GM19239 (cell line): Measurements from ENCODE around the gene RB1.

Source experiments
- DNase-seq: peaks from one replicate; pipeline ENCODE4 v3.0.0; 2011; ENCODE audit warnings: low spot score; ENCODE audit not compliant: insufficient read length
- FAIRE-seq: peaks from 2 replicates; lab custom pipeline; 2011; peaks lifted over from hg19 to GRCh38; lab: Jason Lieb, UNC

Gene RB1

GRCh38 chr13:48296528-48296927, 7.0 kb upstream of the RB1 start:
- DNase-seq = no peak
- peak; percentile 76 for FAIRE-seq

DNA sequence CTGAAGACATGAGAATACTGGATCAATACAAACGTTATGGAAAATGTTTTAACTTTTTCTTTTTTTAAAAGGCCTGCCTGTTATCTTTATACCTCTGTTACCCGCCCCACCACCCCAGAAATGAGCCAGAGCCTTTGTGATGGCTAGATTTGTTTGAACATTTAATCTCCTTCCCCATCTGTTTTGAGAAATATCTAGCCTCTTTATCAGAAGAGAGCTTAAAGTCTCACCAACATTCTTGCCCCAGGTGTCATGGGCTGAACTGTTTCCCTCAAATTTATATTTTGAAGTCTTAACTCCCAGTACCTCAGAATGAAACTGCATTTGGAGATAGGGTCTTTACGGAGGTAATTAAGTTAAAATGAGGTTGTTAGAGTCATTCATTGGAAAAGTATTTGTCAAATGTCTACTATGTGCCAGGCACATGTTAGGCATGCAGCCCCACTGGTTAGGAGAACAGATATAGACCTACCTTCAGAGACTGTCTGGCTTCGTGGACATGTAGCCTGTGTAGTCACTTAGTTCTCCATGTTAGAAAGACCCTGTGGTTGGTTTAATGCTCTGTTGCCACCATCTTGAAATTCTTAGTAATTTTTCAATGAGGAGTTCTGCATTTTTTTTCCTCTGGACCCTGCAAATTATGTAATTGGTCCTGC, 6.3 kb upstream of the RB1 start:
- FAIRE-seq = peak; percentile 49

GRCh38 chr13:48299591-48299990, 4.0 kb upstream of the RB1 start:
- FAIRE-seq (no peak), DNase-seq (no peak)

More for the DNA sequence above, 6.3 kb upstream of the RB1 start:
- no peak for DNase-seq

DNA sequence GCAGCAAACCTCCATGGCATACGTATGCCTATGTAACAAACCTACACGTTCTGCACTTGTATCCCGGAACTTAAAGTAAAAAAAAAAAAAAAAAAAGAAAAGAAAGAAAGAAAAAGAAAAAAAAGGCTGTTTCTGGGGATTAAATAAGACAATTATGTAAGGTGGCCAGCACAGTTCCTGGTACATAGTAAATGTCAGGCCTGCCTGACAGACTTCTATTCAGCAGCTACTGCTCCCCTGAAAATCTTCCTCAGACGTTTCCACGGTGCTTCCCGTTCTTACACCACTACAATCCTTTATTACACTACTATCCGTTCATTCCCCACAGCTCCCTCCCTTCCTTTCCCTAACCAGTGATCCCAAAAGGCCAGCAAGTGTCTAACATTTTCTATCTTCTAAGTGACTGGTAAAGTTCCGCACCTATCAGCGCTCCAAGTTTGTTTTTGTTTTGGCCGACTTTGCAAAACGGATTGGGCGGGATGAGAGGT, 636 bp upstream of the RB1 start:
- DNase-seq (no peak), FAIRE-seq (no peak)

DNA sequence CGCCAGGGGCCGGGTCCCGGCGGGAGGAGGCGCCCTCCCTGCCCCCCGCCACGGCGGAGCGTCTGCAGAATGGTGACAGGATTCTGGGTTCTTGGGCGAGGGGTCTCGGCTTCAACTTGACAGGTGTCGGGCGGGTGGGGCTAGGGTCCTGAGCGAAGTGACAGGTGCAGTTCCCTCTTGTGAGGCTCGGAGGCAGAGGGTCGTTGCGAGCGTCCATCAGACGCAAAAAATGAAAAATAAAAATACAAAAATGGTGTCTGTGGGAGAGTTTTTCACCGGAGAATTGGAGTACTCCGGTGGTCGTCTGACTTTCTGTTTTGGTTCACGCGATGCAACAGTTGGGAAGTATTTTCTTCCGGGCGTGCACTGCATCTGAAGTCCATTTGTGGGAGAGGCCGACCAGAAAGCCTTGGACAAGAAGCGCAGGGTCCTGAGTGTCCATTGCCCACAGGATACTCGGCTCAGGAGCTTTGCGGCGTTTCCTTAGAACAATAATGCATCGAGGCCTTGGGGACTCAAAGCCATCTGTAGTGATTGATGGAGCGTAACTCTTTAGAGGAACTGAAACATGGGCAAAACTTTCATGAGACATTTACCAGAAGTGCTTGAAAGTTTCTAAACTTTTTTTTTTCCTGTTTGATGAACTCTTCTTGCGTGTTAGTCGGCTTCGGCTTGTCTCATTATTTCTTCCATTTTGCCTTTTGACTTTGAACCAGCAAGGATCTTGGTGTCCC, 759 bp downstream of the RB1 start:
- FAIRE-seq = peak; percentile 99
- DNase-seq = peak; percentile 66

DNA sequence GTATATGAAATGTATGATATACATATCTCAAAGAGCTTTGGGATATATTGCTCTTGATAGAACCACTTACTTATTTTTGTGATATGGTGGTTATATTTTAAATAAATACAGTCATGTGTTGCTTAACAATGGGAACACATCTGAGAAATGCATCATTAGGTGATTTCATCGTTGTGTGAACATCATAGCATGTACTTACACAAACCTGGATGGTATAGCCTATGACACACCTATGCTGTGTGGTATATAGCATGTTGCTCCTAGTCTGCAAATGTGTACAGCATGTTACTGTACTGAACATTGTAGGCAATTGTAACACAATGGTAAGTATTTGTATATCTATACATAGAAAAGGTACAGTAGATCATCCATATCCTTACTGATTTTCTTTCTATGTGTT, 7.7 kb downstream of the RB1 start:
- FAIRE-seq = peak; percentile 14
- DNase-seq = no peak

GRCh38 chr13:48315969-48316650, 12.6 kb downstream of the RB1 start:
- FAIRE-seq (no peak), DNase-seq (no peak)

DNA sequence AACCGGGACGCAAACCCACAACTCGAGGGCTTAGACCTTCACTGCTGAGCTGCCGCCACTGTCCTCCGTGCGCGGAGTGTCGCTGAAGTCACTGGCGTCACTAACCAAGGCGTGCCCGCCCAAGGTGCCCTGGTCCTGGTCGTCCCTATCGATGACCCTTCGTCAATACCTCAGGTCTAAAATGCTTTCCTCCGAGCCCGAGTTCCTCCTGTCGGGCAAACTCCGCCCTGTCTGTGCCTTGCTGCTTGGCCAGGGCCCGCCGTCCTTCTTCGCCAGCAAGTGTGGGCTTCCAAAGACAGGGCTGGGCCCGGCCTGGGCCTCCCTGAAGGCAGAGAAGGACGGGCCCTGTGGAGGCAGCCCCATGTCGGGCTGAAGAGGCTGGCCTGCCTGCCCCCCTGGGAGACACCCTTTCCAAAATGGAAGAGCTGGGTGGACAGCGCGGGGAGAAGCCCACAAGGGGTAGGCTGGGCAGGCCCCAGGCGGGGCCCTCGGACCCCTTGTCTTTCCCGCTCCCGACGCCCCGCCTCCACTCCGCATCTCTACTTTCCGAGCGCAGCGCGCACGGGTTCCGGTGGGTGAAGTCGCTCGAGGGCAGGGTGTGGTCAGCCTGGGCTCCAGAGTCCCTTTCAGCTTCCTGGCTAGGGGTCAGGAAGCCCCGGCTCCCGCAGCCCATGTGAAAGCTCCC, 13.4 kb downstream of the RB1 start:
- no peak for DNase-seq
- FAIRE-seq = no peak

GRCh38 chr13:48317511-48318376, 14.2 kb downstream of the RB1 start:
- no peak for DNase-seq

DNA sequence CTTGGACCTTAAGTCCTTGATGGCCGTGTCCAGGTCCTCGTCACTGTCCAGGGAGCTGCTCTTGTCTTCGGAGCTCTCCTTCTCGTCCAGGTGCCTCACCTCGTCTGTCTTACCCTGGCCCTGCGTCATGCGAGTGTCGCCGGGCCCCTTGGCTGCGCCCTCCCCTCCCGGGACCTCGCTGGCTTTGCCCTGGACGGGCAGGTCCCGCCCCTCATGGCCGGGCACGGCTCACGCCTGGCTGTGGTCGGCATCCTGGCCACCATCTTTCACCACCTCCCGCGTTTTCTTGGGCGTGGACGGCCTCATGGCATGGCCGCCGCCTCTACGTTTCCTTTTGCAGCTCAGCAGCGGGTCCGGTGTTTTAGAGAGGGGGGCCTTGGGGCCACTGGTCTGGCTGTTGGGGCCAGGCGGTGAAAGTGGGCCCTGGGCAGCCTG, 14.8 kb downstream of the RB1 start:
- DNase-seq = no peak
- FAIRE-seq = no peak

More at GRCh38 chr13:48317511-48318376, 14.2 kb downstream of the RB1 start:
- FAIRE-seq = peak; percentile 23

- FAIRE-seq = peak; percentile 42
Observed at GRCh38 chr13:48318821-48319511, 15.4 kb downstream of the RB1 start.

DNA sequence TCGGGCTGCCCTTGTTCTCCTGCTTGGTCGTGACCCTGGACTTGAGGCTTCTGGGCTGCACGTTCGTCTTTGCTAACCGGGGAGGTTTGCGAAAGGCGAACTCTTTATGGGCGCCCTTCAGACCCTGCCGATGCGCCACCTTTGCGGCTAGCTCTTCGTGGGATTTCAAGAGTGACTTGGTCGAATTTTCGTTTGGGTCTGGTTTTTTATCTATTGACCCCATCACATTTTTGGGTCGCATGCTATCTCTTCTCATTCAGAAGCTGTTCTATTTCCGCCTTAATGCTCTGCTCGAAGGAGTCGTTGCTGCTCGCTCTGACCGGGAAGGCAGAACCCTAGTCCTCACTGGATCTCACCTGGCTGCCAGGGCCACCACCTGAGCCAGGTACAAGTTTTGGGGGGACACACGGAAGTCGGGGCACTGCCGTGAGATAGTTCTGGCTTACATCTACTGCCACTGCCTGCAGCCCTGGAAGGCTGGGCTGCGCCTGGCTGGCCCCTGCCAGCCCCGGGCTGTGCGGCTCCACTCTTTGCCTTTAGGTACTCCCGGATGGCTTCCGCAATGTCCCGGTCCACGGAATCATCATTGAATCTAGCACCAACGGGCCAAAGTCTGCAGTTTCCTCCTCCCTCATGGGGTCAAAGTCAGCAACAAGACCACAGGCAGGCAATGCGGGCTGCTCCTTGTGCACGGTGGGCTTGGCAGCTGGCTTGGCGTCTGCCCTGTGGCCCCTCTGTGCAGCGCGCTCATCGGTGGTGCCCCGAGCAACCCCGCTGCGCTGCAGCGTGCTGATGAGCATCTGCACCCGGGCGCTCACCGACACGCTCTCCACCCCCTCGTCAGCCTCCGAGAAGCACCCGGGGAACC, 16.2 kb downstream of the RB1 start:
- no peak for FAIRE-seq

More at GRCh38 chr13:48318821-48319511, 15.4 kb downstream of the RB1 start:
- no peak for DNase-seq

GRCh38 chr13:48320399-48320790, 16.8 kb downstream of the RB1 start:
- no peak for FAIRE-seq

More for the DNA sequence above, 16.2 kb downstream of the RB1 start:
- no peak for DNase-seq

GRCh38 chr13:48320891-48321510, 17.4 kb downstream of the RB1 start:
- FAIRE-seq (no peak), DNase-seq (no peak)

More at GRCh38 chr13:48320399-48320790, 16.8 kb downstream of the RB1 start:
- no peak for DNase-seq

GRCh38 chr13:48322294-48322693, 18.7 kb downstream of the RB1 start:
- peak; percentile 52 for FAIRE-seq
- no peak for DNase-seq

GRCh38 chr13:48333976-48334375, 30.4 kb downstream of the RB1 start:
- FAIRE-seq = peak; percentile 87
- no peak for DNase-seq

- DNase-seq (no peak), FAIRE-seq (peak; percentile 84)
Observed at GRCh38 chr13:48334534-48335127, 31.1 kb downstream of the RB1 start.
